Measurements from ENCODE around the gene PCDH1. TPM values are rescaled to one million over a fixed set of nuclear protein-coding genes. Genes with fewer than 3 reads are reported as not detected.

PCDH1 gene
- total and polyA plus RNA-seq, 2 of the 8 experiments (the other 6 are each of a cell fraction or from before 2014, with no cell fraction given), result 101 to 102 TPM

DNA sequence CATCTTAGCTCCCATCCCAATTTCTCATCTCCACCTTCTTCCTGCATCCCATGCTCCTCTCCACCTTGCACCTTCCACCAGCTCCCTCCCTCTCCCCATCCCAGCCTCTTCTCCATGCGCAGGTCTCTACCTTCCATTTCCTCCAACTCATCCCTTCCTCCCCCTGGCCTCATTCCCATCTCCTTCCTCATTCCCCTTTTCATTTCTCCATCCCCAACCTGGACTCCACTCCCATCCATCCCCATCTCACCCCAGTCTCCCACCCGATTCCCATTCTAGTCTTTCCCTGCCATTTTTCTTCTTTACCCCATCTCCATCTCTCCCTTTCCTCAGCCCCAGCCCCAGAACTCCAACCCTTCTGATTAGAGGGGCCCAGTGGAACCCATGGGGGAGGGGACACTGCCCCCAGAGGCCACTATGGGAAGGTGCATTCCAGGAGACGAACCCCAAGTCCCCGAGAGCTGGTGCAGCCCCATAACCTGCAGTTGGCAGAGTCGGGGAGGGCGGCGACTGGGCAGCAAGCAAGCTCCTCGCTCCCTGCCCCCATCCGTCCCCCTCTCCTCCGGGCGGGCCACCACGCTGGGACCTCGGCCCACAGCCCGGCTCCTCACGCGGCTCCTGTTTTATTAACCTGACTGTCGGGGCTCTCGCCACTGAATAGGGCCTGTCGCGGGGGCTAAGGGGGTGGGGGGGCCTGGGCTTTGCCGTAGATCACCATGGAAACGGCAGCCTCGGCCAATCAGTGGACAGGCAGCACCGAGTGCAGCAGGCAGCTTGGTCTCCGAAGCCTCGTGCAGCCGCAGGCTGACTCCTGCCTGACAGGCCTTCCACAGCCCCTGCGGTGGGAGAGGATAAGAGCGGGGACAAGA is 66.7 kb downstream of the PCDH1 start (continued):
- TF ChIP-seq SAP30 (IDR thresholded peaks at IDR 0.05; ENCODE audit: insufficient read depth, insufficient replicate concordance, low read length), result peak; percentile 57
- TF ChIP-seq CHD2 (IDR thresholded peaks at IDR 0.05; ENCODE audit: low read length), result no peak
- 0 out of 4 replicates have a peak, but pooled peaks have one; percentile 20 to 29 for TF ChIP-seq HDAC2 (IDR thresholded peaks at IDR 0.05; ENCODE audit: borderline replicate concordance in 1 of 2, low read depth in 2 of 2, low read length in 2 of 2)
- TF ChIP-seq RAD21 (IDR thresholded peaks at IDR 0.05 in 1 of 2, conservative IDR thresholded peaks at IDR 0.05 in 1 of 2; ENCODE audit: low read depth in 2 of 2, low read length in 2 of 2), result peak; percentile 66 to 74
- TF ChIP-seq FOSL1 (IDR thresholded peaks at IDR 0.05; ENCODE audit: insufficient read depth, low read depth, low read length), result no peak
- no peak for TF ChIP-seq BRCA1 (IDR thresholded peaks at IDR 0.05; ENCODE audit: low read depth, low read length)
- no peak for TF ChIP-seq HDAC6 (IDR thresholded peaks at IDR 0.05; ENCODE audit: low read depth, low read length)
- TF ChIP-seq CHD7 (IDR thresholded peaks at IDR 0.05; ENCODE audit: insufficient replicate concordance, low read length), result peak; percentile 71

Data from H1 (cell line).